Activated naive CD4-positive, alpha-beta T cell treated with Interleukin-2 at 50 U/mL for 16 hours (primary cell): ENCODE measurements around the gene ZCCHC9.

Experiments used
- DNase-seq: peaks from one replicate; pipeline ENCODE4 v3.0.0-alpha.2; 2020

The ZCCHC9 gene

DNA sequence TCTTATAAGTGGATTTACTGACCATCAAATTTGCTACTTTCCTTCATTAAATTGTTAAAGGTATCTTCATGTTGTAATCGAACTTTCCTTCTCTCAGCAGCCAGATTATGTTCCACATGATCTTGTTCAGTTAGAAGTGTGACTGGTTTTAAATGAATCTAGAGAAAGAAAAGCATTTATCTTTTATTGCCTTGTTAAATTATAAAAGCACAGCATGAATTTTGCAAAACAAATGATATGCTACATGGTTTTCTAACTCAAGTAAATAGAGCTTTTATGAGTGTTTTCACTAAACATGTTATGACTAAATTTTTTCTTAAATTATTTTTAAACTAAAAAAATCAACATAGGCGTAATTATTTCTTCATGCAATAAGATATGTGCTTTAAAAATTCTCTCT is 58.5 kb downstream of the ZCCHC9 start:
- no peak for DNase-seq

DNA sequence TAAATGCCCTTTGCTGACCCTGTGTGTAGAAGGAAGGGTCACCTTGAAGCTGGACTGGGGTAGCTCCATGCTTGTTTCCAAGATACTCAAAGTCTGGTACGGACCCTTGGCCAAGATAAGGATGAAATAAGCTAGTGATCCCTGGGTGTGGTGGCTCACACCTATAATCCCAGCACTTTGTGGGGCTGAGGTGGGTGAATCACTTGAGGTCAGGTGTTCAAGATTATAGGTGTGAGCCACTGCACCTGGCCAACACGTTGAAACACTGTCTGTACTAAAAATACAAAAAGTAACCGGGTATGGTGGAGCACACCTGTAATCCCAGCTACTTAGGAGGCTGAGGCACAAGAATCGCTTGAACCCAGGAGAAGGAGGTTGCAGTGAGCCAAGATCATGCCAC is 59.3 kb downstream of the ZCCHC9 start:
- DNase-seq, result no peak

DNA sequence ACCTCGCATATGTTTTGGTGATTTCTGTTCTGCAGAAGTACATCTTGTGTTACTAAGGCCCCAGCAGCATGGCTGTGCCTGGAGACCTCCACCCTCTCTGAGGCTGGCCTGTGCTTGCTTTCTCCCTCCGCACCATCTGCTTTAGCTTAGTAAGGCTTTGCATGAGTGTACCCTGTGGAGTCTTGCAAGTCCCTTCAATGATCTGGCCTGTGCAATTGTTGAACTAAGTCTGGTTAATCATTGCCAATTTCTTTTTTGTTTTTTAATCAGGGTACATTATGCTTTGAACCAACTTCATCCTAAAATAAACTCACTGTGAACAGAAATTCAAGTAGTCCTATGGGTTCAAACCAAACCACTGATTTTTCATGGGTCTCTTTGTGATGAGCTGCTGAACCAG is 60.2 kb downstream of the ZCCHC9 start:
- DNase-seq, result no peak
